GM21717 (cell line): ENCODE measurements around the gene SRP68.
"Not testable (repeated sequence)": the region's sequence is repeated elsewhere in the genome, so short reads cannot be mapped to it uniquely, and the experiment has no call there.

Experiments
- ATAC-seq: cut with Tn5 transposase; IDR thresholded peaks from one replicate; pipeline ENCODE4 v1.9.1; 2021; ENCODE audit warnings: mild to moderate bottlenecking, moderate library complexity; ENCODE audit not compliant: unreplicated experiment

SRP68 gene

DNA sequence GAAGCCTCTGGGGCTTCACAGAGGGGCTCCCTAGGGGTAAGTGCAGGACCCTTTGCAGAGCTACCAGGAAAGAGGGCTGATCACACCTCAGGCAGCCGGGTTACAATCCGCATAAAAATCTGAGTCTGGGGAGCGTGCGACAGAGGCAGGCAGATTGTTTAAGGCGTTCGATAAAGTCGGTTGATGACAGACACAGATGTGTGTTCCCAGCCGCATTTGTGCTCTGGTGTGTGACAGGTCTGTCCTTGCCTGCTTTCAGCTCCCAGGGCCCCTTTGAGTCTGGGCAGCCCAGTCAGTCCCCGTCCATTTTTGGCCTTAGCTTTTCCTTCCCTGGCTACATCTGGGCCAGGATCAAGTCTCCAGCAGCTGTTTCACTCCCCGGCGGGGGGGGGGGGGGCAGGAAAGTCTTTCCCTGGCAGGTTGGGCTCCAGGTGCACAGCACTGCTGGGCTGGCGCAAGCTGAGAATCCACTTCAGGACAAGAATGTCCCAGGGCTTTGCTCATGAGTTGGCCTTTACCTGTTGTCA, 5.3 kb upstream of the SRP68 start:
- no peak for ATAC-seq

DNA sequence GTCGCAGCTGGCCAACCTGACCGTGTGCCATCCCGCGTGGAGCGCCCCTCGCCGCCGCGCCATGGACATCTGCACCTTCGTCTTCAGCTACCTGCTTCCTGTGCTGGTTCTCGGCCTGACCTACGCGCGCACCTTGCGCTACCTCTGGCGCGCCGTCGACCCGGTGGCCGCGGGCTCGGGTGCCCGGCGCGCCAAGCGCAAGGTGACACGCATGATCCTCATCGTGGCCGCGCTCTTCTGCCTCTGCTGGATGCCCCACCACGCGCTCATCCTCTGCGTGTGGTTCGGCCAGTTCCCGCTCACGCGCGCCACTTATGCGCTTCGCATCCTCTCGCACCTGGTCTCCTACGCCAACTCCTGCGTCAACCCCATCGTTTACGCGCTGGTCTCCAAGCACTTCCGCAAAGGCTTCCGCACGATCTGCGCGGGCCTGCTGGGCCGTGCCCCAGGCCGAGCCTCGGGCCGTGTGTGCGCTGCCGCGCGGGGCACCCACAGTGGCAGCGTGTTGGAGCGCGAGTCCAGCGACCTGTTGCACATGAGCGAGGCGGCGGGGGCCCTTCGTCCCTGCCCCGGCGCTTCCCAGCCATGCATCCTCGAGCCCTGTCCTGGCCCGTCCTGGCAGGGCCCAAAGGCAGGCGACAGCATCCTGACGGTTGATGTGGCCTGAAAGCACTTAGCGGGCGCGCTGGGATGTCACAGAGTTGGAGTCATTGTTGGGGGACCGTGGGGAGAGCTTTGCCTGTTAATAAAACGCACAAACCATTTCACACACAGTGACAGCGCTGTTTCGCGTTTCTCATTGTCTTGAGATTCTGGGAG, 4.7 kb upstream of the SRP68 start:
- no peak for ATAC-seq

DNA sequence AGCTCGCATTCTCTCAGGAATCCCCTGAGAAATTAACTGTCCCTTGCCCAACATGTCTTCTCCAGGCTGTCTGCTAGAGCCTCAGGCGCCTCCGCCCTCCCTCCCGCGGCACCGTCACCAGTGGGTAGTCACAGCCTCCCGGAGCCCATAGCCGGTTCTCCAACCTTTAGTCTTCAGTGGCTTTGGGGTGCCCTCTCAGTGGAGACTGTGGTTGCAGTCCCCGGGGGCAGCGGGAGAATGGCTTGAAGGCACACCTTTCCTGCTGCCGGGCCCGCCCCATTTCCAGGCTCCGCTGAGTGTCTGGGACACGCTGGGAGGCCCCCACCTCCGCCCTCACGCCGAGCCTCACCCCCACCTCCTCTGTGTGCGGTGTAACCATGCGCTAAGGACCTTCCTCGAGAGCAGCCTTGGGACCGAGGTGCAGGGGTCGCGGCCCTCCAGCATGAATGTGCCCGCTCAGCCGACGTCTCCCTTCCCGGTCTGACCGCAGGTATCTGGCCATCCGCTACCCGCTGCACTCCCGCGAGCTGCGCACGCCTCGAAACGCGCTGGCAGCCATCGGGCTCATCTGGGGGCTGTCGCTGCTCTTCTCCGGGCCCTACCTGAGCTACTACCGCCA, 3.9 kb upstream of the SRP68 start:
- no peak for ATAC-seq

DNA sequence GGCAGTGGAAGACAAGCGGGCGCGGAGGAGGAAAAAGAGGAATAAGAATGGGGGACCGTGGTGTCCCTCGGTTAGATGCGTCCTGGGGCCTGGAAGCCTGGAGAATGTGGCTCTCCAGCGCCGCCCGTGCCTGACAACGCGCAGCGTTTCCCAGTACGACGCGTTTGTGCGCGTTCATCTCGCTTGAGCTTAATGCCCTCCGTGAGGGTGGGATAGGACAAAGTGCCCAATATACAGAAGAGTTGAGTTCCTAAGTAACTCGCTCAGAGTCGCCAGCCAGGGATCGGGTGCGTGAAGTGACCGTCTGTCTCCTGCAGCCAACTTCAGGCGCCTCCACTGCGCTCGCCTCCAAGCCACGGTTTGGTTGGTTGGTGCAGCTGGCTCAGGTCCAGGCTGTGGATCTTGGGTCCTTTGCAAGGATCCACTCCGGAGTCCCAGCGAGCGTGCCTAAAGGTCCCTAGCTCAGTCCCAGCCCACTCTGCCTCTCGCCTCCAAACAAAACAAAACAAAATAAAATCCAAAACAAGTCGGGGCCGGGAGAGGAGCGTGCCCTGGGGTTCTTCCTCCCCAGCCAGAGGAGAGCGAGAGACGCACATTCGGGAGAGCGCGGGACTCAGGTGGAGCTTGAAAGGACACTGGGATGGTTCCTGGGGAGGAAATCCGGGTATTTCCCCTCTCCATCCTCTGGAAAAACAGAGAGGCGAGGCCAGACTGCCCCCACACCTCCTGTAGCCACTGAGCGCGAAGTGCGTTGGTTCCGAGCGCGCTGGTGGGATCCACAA, 3.2 kb upstream of the SRP68 start:
- ATAC-seq, result no peak

DNA sequence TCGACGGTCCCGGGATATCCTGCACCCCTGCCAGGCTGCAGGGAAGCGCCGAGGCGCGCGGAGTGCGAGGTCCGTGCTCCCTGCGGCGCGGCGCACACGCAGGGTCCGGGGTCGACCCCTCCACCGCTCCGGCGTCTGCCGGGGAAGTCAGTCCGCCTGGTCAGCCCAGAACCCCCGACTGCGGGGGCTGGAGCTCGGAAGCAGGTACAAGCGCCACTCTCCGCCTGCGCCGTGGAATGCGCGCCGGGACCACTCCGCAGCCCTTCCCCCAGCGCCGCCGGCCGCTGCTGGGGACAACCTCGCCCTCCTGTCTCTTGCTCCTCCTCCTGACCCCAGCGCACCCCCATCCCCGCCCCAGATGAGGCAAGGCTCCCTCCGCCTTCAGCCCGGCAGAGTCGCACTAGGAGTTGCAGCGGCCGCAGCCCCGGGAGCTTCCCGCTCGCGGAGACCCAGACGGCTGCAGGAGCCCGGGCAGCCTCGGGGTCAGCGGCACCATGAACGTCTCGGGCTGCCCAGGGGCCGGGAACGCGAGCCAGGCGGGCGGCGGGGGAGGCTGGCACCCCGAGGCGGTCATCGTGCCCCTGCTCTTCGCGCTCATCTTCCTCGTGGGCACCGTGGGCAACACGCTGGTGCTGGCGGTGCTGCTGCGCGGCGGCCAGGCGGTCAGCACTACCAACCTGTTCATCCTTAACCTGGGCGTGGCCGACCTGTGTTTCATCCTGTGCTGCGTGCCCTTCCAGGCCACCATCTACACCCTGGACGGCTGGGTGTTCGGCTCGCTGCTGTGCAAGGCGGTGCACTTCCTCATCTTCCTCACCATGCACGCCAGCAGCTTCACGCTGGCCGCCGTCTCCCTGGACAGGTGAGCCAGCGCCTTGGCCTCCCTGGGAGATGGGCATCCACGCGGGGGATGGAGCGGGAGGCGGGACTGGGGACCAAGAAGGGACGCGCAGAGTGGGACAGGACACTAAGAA, 2.4 kb upstream of the SRP68 start, which contains the start of gene GALR2:
Gene GALR2, plus strand, starts transcription at position 392 of the 974 bp plus-strand sequence. Its CDS starts 103 bp downstream, at position 495.
- ATAC-seq, result no peak

DNA sequence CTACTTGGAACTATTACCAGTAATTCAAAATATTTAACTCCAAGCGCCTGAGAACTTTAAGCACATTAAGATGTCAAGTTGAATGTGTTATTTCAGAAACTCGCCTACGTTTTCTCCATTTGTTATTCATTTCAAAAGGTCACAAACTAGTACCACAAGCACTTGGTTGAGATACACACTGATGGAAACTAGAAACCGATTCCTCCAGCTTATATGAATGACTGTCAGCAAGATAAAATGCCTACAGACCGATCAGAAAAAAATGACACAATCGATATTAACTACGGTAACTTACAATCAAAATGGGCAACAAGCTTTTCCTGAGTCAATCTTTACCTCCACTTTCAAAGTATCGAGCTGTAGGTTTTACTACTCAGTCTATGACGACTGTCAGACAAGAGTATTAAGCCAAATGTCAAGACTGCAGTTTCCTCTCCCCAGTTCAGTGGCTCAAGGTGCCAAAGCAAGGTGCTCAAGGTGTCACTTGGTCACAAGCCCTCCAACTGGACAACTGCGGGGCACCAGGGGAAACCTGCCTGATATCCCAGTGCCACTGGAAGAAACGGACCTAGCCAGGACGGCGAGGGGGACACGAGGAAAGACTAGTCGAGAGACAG, 678 bp downstream of the SRP68 start:
- ATAC-seq, result no peak

DNA sequence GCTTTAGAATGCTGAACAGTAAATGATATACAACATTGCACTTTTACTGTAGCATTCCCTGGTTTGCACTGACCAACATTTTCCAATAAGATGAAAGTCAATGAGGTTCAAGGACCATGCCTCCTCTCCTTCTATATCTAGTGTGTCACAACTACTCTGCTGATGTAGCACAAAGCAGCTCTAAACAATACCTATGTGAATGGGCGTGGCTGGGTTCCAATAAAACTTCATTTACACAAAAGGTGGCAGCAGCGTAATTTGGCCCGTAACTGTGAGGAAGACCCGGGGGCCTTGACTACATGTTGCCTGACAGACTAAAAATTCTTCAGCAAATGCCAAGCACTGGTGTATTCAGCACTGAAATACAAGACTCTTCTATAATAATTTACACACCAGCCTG, 6.5 kb downstream of the SRP68 start:
- ATAC-seq, result no peak

DNA sequence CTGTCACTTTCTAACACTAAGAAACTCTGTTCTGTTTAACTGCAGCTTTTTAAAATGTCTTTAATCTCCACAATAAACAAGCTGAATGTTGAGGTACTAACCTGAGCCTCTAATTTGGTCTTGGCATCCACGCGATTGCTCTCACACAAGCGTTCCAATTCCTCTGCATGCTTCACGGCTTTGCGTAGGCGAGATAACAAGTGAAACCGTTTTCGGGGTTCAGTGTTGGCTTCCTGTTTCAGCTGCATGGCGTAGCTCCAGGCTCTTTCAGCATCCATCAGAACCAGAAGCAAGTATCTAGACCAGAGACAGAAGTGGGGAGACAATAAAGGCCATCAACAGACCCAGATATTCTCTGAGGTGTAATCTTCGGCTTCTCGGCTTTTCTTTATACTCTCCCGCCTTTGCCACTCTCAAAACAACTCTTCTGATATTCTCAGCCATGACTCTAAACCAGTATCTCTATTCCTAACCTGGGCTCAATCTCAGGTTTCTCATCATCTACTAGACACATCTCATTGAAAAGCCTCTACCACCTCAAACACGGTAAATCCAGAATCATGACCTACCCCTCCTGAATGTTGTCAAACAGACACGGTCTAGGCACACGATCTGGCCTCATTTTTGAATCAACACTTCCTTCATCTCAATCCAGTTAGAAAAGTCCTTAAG, 8.3 kb downstream of the SRP68 start:
- no peak for ATAC-seq

DNA sequence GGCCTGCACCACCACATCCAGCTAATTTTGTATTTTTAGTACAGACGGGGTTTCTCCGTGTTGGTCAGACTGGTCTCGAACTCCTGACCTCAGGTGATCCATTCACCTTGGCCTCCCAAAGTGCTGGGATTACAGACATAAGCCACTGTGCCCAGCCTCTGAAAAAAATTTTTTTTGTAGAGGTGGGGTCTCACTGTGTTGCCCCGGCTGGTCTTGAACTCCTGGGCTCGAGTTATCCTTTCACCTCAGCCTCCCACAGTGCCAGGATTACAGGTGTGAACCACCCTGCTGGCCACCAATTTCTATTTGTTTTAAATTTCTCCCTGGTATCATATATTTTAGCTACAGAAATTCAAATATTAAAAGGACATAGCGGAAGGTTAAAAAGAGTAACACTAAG, 14.1 kb downstream of the SRP68 start:
- ATAC-seq, result not testable (repeated sequence)

DNA sequence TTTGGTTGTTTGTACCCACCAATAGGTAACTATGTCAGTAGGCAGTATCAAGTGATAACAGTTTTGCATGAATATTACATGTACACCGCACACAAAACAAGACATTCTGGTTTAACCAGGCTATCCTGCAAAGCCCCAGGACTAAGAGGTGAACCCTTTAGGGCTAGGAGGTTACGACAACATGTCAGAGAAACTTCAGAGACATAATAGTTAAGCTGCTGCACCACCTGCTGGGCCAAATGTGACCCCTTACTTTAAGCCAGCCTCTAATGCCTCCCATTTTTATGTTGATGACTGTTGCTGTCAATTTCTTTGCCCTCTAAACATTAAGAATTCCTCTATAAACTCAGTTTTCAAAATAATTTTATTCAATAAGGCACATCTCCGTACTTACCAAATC, 15.4 kb downstream of the SRP68 start:
- ATAC-seq, result no peak

DNA sequence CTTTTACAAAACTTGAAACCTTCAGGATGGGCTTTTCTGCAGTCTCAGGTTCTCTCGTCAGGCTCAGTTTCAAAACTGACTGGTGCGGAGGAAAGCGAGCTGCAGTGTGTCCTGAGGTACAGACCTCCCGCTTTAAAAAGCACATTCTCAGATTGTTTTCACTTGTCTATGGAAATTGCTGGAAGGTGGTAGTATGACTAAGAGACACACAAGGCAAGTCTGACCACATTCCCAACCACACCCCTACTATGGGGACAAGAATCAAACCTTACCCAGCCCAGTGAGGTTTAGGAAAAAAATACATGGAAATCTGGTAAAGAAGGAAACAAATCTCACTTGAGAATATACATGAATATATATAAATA, 18.2 kb downstream of the SRP68 start:
- ATAC-seq, result no peak

DNA sequence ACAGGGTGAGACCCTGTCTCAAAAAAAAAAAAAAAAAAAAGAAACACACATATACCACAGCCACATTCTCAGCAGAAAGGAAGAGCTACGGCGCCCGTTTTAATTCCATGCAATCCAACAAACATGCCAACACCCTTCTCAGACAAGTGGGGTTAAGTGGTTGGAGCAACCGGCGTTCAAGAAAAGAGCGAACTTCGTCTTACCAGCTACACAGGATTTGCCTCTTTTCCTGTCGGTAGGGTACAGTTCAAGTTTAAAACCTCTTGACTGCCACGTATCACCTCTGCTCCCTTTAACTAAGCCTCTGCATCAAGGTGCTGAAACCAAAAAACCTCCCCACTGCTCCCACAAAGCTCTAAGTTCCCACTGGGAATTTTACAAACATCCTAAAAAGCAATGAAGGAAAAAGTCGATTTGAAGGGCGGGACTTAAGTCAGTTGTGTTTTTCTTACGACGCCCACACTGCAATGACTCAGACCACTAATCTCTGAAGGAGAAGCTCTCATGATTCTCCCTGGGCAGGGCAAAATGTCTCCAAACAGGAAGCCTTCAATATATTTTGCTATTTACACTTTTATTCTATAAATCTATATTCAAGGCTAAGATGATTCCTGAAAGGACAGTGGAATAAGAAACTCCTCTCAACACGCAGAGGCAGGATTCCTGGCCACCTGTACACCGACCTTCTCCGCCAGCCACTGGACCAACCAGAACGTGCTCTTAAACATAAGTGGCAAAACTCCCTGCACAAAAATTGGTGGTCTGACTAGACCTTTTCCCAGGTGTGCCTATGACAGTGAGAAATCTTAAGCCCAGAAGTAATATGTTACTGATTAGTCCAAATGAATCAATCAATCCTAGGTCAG, 18.8 kb downstream of the SRP68 start:
- ATAC-seq, result no peak

DNA sequence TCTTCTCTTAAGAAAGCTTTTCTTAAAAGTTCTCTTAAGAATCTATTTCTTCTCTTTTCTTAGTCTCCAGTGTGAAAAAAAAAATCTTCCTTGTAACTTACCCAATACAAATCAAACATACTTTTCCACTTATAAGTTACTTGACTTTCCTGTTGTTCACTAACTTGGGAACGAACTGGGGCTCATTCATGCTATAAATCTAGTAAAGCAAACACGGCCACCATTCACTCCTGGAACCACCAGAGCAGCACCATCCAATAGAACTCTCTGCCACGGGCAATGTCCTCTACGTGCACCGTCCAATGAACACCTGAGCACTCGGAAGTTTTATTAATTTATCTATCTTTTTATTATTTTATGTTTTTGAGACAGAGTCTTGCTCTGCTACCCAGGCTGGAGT, 20.8 kb downstream of the SRP68 start:
- no peak for ATAC-seq

DNA sequence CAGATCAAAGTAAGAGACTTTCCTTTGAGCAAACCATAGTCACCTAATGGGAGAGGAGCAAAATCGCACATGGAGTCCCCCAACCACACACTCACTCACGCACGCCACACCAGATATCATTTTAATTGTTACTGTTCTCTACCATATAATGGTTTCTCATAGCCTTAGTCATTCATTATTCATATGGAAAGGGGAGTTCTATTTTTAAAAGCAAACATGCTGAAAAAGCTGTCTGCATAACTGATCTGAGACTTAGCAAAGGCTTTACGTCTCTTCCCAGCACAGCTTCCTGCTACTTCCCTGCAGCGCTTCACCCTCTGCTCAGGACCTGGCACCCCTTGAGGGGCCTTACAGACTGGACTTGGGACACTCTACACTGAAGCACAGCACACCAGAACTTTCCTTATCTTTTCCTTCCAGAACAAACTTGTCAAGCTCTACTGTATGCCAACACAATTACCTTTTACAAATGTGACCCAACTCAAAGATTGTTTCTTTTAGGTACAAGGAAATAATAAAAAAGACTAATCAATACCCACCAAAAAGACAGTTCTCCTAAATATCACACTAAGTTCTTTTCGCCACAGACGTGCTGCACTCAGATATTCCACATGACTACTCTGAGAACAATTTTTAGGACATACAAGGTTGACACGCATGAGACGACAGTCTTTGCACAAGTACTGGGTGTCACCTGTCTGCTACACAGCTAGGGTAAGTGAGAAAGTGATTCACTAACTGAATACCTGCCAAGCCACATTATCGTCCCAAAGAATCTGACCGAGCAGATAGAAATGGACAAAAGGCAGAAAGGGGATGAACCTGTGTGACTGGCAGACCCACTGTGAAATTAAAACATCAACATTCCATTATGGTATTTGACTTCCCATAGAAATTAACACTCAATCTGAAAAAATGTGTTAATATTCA, 21.5 kb downstream of the SRP68 start:
- no peak for ATAC-seq

DNA sequence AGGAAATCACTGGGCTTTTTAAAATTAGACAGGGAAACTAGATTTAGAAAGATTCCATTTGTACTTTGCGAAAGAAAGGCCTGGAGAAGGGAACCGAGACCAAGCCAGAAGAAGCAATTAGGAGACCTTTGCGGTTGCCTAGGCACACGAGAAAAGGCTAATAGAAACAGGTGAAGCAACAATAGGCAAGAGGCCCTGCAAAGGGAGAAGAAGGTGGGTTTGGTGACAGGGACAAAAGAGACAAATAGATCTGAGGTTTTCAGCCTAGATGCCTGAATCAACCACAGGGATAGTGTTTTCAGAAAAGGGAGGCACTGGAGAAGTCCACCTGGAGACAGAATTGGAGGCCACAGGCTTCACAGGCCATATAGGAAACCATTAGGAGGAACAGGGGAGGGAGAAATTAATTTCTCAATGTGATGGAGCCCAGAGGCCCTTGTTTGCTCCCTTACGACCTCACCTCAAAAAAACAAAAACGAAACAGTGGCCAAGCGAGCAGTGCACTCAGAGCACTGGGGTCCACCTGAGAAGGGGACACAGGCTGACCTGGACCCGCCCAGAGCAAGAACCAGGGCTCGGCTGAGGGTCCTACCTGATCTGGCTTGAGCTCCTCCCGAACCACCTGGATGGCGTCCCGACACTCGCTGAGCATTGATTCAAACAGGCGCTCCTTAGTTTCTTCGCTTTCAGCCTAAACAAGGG, 22.3 kb downstream of the SRP68 start:
- ATAC-seq, result no peak

DNA sequence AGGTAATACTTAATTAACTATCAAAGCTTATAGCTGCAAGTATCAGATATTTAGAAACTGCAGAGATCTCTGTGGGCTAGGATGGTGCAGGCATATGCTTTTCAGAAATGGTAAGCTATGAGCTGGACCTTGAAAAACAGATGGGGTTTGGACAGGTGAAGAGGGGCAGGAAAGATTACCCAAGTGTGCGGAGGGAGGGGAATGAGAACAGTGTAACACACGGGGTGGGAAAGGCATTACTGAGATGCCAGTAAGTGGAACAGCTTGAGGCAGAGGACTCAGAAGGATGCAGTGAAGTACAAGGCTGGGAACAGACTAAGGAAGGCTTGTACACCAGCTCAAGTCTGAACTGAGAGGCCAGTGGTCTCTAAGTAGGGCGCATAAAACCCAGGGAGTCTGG, 23.1 kb downstream of the SRP68 start:
- no peak for ATAC-seq

DNA sequence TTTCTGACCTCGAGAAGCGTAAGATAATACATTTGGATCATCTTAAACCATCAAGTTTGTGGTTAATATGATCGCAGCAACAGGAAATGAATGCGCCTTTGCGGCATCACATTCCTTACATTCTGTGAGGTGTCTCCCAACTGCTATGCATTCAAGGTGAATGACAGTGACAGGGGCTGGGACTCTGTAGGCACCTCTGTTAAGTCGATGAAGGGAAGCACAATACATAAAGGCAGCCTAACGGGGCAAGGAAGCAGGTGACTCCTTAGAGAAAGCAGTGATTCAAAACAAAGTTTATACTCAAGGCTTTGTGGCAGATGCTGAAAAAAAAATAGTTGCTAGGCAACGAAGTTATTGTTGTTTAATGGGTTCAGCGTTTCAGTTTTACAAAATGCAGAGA, 23.6 kb downstream of the SRP68 start:
- no peak for ATAC-seq
